ENCODE measurements around the gene LAMA3. TPM values are rescaled to one million over a fixed set of nuclear protein-coding genes. Genes with fewer than 3 reads are reported as not detected.

The LAMA3 gene
- total and polyA plus RNA-seq, 10 of the 15 experiments (the other 5 are each of a cell fraction or from before 2014, with no cell fraction given): 0.37 to 6.5 (median 5.4) TPM

DNA sequence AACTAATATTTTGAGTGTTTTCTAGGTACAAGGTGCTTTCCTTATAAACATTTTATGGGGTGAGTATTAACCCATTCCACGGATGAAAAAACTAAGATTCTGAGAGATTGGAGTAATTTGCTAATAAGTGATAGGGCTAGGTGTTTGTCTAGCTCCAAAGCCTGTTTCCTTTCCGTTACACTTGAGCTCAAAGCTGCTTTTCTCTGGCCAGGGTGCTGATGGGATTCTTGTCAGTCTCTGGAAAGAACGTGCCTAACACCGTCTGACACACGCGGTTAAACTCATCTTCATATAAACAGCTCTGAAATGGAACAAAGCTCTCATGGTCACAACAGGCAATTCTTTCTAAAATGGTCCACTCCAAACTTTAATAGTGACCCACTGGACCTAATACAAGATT is 24.6 kb upstream of the LAMA3 start:
- Histone ChIP-seq H3K4me2 (ENCODE audit: control insufficient read depth, insufficient read depth) (no peak overlapping the region), H3K36me3 (ENCODE audit: control insufficient read depth in 2 of 2, insufficient read depth in 2 of 2, low read length in 1 of 2) (no peaks in the 10 kb centered on the region), H3K4me3 (no peak overlapping the region), H3K79me2 (ENCODE audit: control insufficient read depth, insufficient read depth, low read length) (no peaks in the 10 kb centered on the region), H2AFZ (ENCODE audit: control insufficient read depth, low read depth, low read length) (no peak overlapping the region), H4K20me1 (ENCODE audit: control insufficient read depth, insufficient read depth) (no peaks in the 10 kb centered on the region), H3K9ac (ENCODE audit: control insufficient read depth, insufficient read depth, low read length) (no peak overlapping the region), H3K4me1 (ENCODE audit: control insufficient read depth, insufficient read depth, low read length) (no peaks in the 10 kb centered on the region), H3K27ac (ENCODE audit: control insufficient read depth, insufficient read depth) (no peak overlapping the region), H3K9me3 (replicated peaks; ENCODE audit: control insufficient read depth, insufficient read depth, low read length) (no peaks in the 10 kb centered on the region), H3K27me3 (replicated peaks in 1 of 2; ENCODE audit: control insufficient read depth in 2 of 2, insufficient read depth in 2 of 2, low read length in 1 of 2) (peaks cover 4 to 8% of the 10 kb centered on the region in 2 experiments; a peak in 3 of 4 replicates)
- POLR2A ChIA-PET: interaction anchor here (0.5 kb wide), 1 partner anchor 40 kb away, joined by 4 read pairs; no protein-coding TSS in a partner anchor
- in situ Hi-C loops (cut with MboI): no loop called here
- RAD21 ChIA-PET (ENCODE audit: unreplicated experiment): interaction anchor here (1.0 kb wide), 1 partner anchor 39 kb away, joined by 4 read pairs; no protein-coding TSS in a partner anchor
- CTCF ChIA-PET: interaction anchor here (1.1 to 1.7 kb wide), 5 partner anchors 11 to 43 kb away, joined by 3 to 7 read pairs (median 4); no protein-coding TSS in a partner anchor
- BruUV-seq (replicated peaks): no TSS peak
- intact Hi-C loops (cut with micrococcal nuclease; ENCODE audit: unreplicated experiment): no loop called here
- FAIRE-seq (no peak), ATAC-seq (no peak), DNase-seq (ENCODE audit: low read depth, low spot score) (no peak)
- TF ChIP-seq, protein P1, sequence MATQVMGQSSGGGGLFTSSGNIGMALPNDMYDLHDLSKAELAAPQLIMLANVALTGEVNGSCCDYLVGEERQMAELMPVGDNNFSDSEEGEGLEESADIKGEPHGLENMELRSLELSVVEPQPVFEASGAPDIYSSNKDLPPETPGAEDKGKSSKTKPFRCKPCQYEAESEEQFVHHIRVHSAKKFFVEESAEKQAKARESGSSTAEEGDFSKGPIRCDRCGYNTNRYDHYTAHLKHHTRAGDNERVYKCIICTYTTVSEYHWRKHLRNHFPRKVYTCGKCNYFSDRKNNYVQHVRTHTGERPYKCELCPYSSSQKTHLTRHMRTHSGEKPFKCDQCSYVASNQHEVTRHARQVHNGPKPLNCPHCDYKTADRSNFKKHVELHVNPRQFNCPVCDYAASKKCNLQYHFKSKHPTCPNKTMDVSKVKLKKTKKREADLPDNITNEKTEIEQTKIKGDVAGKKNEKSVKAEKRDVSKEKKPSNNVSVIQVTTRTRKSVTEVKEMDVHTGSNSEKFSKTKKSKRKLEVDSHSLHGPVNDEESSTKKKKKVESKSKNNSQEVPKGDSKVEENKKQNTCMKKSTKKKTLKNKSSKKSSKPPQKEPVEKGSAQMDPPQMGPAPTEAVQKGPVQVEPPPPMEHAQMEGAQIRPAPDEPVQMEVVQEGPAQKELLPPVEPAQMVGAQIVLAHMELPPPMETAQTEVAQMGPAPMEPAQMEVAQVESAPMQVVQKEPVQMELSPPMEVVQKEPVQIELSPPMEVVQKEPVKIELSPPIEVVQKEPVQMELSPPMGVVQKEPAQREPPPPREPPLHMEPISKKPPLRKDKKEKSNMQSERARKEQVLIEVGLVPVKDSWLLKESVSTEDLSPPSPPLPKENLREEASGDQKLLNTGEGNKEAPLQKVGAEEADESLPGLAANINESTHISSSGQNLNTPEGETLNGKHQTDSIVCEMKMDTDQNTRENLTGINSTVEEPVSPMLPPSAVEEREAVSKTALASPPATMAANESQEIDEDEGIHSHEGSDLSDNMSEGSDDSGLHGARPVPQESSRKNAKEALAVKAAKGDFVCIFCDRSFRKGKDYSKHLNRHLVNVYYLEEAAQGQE (IDR thresholded peaks at IDR 0.05; ENCODE audit: low read depth, low read length): peak; percentile 49; the same call in 1 of the 2 replicates
- no peak for TF ChIP-seq JUND (IDR thresholded peaks at IDR 0.05; ENCODE audit: low read depth, low read length)
- 55% methylated on average over 6 of the region's 6 CpGs for WGBS (ENCODE audit: insufficient coverage, insufficient replicate concordance, low lambda C conversion rate, missing lambda C conversion rate)
- SMC1A ChIA-PET (ENCODE audit: uncharacterized antibody, unreplicated experiment): no interaction called here

DNA sequence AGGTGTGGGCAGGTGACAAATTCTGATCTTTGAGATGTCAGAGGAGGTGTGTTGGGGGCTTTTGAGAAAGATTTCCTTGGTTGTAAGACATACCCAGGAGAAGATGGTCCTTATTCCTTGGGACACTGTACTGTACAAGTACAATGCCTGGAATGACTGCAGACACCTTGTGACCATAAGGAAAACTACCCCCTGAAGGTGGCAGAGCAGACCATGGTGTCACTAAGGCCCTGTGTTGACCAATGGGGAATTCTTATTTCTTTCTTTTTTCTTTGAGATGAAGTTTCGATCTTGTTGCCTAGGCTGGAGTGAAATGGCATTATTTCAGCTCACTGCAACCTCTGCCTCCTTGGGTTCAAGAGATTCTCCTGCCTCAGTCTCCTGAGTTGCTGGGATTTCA is 22.1 kb upstream of the LAMA3 start:
- Histone ChIP-seq H4K20me1 (ENCODE audit: control insufficient read depth, insufficient read depth) (no peaks in the 10 kb centered on the region), H3K36me3 (ENCODE audit: control insufficient read depth in 2 of 2, insufficient read depth in 2 of 2, low read length in 1 of 2) (no peaks in the 10 kb centered on the region), H3K4me2 (ENCODE audit: control insufficient read depth, insufficient read depth) (no peak overlapping the region), H3K9me3 (replicated peaks; ENCODE audit: control insufficient read depth, insufficient read depth, low read length) (no peaks in the 10 kb centered on the region), H2AFZ (ENCODE audit: control insufficient read depth, low read depth, low read length) (no peak overlapping the region), H3K27me3 (replicated peaks in 1 of 2; ENCODE audit: control insufficient read depth in 2 of 2, insufficient read depth in 2 of 2, low read length in 1 of 2) (peaks cover 1 to 9% of the 10 kb centered on the region in 2 experiments; a peak in 2 of 4 replicates), H3K9ac (ENCODE audit: control insufficient read depth, insufficient read depth, low read length) (no peak overlapping the region), H3K4me1 (ENCODE audit: control insufficient read depth, insufficient read depth, low read length) (no peaks in the 10 kb centered on the region), H3K79me2 (ENCODE audit: control insufficient read depth, insufficient read depth, low read length) (no peaks in the 10 kb centered on the region), H3K27ac (ENCODE audit: control insufficient read depth, insufficient read depth) (no peak overlapping the region), H3K4me3 (no peak overlapping the region)
- peak; percentile 57; the same call in 1 of the 2 replicates for TF ChIP-seq RAD21 (IDR thresholded peaks at IDR 0.05; ENCODE audit: insufficient read depth, low read depth, low read length)
- TF ChIP-seq NFYA (IDR thresholded peaks at IDR 0.05; ENCODE audit: borderline replicate concordance, low read depth, low read length): no peak
- TF ChIP-seq, protein P2, sequence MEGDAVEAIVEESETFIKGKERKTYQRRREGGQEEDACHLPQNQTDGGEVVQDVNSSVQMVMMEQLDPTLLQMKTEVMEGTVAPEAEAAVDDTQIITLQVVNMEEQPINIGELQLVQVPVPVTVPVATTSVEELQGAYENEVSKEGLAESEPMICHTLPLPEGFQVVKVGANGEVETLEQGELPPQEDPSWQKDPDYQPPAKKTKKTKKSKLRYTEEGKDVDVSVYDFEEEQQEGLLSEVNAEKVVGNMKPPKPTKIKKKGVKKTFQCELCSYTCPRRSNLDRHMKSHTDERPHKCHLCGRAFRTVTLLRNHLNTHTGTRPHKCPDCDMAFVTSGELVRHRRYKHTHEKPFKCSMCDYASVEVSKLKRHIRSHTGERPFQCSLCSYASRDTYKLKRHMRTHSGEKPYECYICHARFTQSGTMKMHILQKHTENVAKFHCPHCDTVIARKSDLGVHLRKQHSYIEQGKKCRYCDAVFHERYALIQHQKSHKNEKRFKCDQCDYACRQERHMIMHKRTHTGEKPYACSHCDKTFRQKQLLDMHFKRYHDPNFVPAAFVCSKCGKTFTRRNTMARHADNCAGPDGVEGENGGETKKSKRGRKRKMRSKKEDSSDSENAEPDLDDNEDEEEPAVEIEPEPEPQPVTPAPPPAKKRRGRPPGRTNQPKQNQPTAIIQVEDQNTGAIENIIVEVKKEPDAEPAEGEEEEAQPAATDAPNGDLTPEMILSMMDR (IDR thresholded peaks at IDR 0.05 in 2 of 3, conservative IDR thresholded peaks at IDR 0.05 in 1 of 3; ENCODE audit: control insufficient read depth in 2 of 3, extremely low read depth in 1 of 3, insufficient read depth in 1 of 3, low read depth in 3 of 3, low read length in 3 of 3): peak in 1 of 3 experiments; percentile 51; a peak in 2 of 6 replicates
- TF ChIP-seq, protein P3, sequence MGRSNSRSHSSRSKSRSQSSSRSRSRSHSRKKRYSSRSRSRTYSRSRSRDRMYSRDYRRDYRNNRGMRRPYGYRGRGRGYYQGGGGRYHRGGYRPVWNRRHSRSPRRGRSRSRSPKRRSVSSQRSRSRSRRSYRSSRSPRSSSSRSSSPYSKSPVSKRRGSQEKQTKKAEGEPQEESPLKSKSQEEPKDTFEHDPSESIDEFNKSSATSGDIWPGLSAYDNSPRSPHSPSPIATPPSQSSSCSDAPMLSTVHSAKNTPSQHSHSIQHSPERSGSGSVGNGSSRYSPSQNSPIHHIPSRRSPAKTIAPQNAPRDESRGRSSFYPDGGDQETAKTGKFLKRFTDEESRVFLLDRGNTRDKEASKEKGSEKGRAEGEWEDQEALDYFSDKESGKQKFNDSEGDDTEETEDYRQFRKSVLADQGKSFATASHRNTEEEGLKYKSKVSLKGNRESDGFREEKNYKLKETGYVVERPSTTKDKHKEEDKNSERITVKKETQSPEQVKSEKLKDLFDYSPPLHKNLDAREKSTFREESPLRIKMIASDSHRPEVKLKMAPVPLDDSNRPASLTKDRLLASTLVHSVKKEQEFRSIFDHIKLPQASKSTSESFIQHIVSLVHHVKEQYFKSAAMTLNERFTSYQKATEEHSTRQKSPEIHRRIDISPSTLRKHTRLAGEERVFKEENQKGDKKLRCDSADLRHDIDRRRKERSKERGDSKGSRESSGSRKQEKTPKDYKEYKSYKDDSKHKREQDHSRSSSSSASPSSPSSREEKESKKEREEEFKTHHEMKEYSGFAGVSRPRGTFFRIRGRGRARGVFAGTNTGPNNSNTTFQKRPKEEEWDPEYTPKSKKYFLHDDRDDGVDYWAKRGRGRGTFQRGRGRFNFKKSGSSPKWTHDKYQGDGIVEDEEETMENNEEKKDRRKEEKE (IDR thresholded peaks at IDR 0.05): no peak
- TF ChIP-seq SMC3 (IDR thresholded peaks at IDR 0.05; ENCODE audit: borderline replicate concordance, low read length): peak; percentile 29; the same call in 1 of the 2 replicates
- POLR2A ChIA-PET: no interaction called here
- WGBS (ENCODE audit: insufficient coverage, insufficient replicate concordance, low lambda C conversion rate, missing lambda C conversion rate): no CpG with 5 or more reads among the region's 1 CpG
- in situ Hi-C loops (cut with MboI): no loop called here
- intact Hi-C loops (cut with micrococcal nuclease; ENCODE audit: unreplicated experiment): no loop called here
- SMC1A ChIA-PET (ENCODE audit: uncharacterized antibody, unreplicated experiment): interaction anchor here (1.0 to 1.5 kb wide), 2 partner anchors 47 to 64 kb away, joined by 3 read pairs; no protein-coding TSS in a partner anchor
- BruUV-seq (replicated peaks): no TSS peak
- no peak for DNase-seq (ENCODE audit: low read depth, low spot score)
- CTCF ChIA-PET: interaction anchor here (0.6 to 1.1 kb wide), 2 partner anchors 17 to 551 kb away, joined by 3 read pairs; no protein-coding TSS in a partner anchor
- ATAC-seq: peak; percentile 47
- no peak for FAIRE-seq
- RAD21 ChIA-PET (ENCODE audit: unreplicated experiment): no interaction called here

Measured in GM12878 (cell line).